SH-SY5Y (cell line): ENCODE data around the gene LETM1.

Source experiments
- GATA2 ChIP-seq: IDR thresholded peaks from 2 replicates; pipeline ENCODE4 v1.6.1; 2011; ENCODE audit warnings: mild to moderate bottlenecking, low read depth, low read length
- GATA3 ChIP-seq: IDR thresholded peaks from 2 replicates; pipeline ENCODE4 v1.6.1; 2011; ENCODE audit warnings: low read depth, mild to moderate bottlenecking, low read length, moderate library complexity

DNA sequence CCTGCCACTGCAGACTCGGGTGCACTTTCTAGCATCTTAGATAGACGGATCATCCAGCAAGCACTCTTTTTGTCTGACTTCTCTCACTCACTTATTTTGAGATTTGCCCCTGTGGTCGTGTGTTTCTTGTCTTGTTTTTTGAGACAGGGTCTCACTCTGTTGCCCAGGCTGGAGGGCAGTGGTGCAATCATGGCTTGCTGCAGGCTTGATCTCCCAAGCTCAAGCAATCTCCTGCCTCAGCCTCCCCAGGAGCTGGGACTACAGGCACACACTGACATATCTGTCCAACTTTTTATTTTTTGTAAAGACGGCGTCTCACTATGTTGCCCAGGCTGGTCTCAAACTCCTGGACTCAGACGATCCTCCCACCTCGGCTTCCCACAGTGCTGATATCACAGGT, 36.1 kb downstream of the LETM1 start:
- TF ChIP-seq GATA2 (no peak), GATA3 (no peak)
